Epithelial cell of esophagus (primary cell): ENCODE measurements around the gene BSN.

Source experiments
- DNase-seq: peaks from one replicate; pipeline ENCODE4 v3.0.0; 2010; ENCODE audit warnings: low read depth
- H3K4me3 ChIP-seq: 2 replicates; pipeline ENCODE4 v1.5.1; 2011; ENCODE audit warnings: mild to moderate bottlenecking, low read length, control low read depth
- CTCF ChIP-seq: IDR thresholded peaks from 2 replicates; pipeline ENCODE4 v1.5.1; 2011; ENCODE audit warnings: low read depth, mild to moderate bottlenecking, low read length, control low read depth, inconsistent platforms; ENCODE audit not compliant: insufficient read depth; ENCODE audit errors: missing control alignments

BSN gene

GRCh38 chr3:49652903-49653415 is 98.7 kb downstream of the BSN start:
- no peak for TF ChIP-seq CTCF
- no peak overlapping the region for H3K4me3 ChIP-seq
- no peak for DNase-seq

- DNase-seq = no peak
- H3K4me3 ChIP-seq = no peak overlapping the region
- no peak for TF ChIP-seq CTCF
Observed at GRCh38 chr3:49653621-49654020, 99.3 kb downstream of the BSN start.

GRCh38 chr3:49654176-49654825 is 100.0 kb downstream of the BSN start:
- H3K4me3 ChIP-seq = no peak overlapping the region
- TF ChIP-seq CTCF = no peak
- no peak for DNase-seq

- no peak for DNase-seq
- no peak for TF ChIP-seq CTCF
- H3K4me3 ChIP-seq = no peak overlapping the region
Observed at GRCh38 chr3:49654955-49655556, 100.8 kb downstream of the BSN start.

GRCh38 chr3:49655731-49656285 is 101.5 kb downstream of the BSN start:
- no peak for TF ChIP-seq CTCF
- H3K4me3 ChIP-seq = no peak overlapping the region
- no peak for DNase-seq

- TF ChIP-seq CTCF = no peak
- no peak for DNase-seq
- no peak overlapping the region for H3K4me3 ChIP-seq
Observed at GRCh38 chr3:49656541-49657112, 102.3 kb downstream of the BSN start.
